GM19328 (cell line): ENCODE results near the gene EEFSEC.

Experiments used
- ATAC-seq: cut with Tn5 transposase; IDR thresholded peaks from one replicate; pipeline ENCODE4 v1.9.1; 2021; ENCODE audit warnings: mild to moderate bottlenecking, moderate library complexity; ENCODE audit not compliant: unreplicated experiment

Gene EEFSEC

GRCh38 chr3:128240232-128240631, 87.0 kb downstream of the EEFSEC start:
- ATAC-seq: no peak

GRCh38 chr3:128241741-128242140, 88.5 kb downstream of the EEFSEC start:
- ATAC-seq: no peak

- no peak for ATAC-seq
These were observed 89.7 kb downstream of the EEFSEC start for GRCh38 chr3:128242818-128243601.

- ATAC-seq: no peak
These were observed 90.6 kb downstream of the EEFSEC start for GRCh38 chr3:128243602-128244504.

GRCh38 chr3:128245460-128245859, 92.2 kb downstream of the EEFSEC start:
- no peak for ATAC-seq

GRCh38 chr3:128247666-128248409, 94.6 kb downstream of the EEFSEC start:
- ATAC-seq: no peak

GRCh38 chr3:128252083-128252482, 98.8 kb downstream of the EEFSEC start:
- ATAC-seq: no peak

- ATAC-seq: no peak
These were observed 99.9 kb downstream of the EEFSEC start for GRCh38 chr3:128253150-128253549.

- ATAC-seq: no peak
These were observed 100.8 kb downstream of the EEFSEC start for GRCh38 chr3:128254066-128254590.

GRCh38 chr3:128254967-128255366, 101.7 kb downstream of the EEFSEC start:
- no peak for ATAC-seq

- ATAC-seq: no peak
These were observed 102.8 kb downstream of the EEFSEC start for GRCh38 chr3:128256131-128256530.

GRCh38 chr3:128257632-128258031, 104.4 kb downstream of the EEFSEC start:
- ATAC-seq: no peak

GRCh38 chr3:128260275-128260674, 107.0 kb downstream of the EEFSEC start:
- no peak for ATAC-seq

GRCh38 chr3:128262457-128262856, 109.2 kb downstream of the EEFSEC start:
- no peak for ATAC-seq

- ATAC-seq: no peak
These were observed 109.8 kb downstream of the EEFSEC start for GRCh38 chr3:128263118-128263517.

- no peak for ATAC-seq
These were observed 110.7 kb downstream of the EEFSEC start for GRCh38 chr3:128263946-128264345.

GRCh38 chr3:128266453-128266852, 113.2 kb downstream of the EEFSEC start:
- ATAC-seq: no peak

- no peak for ATAC-seq
These were observed 114.3 kb downstream of the EEFSEC start for GRCh38 chr3:128267541-128267940.

GRCh38 chr3:128269006-128269775, 115.9 kb downstream of the EEFSEC start:
- ATAC-seq: no peak

- no peak for ATAC-seq
These were observed 116.5 kb downstream of the EEFSEC start for GRCh38 chr3:128269796-128270195.
